ENCODE results near the gene MGAT3. TPM values are rescaled to one million over a fixed set of nuclear protein-coding genes. Genes with fewer than 3 reads are reported as not detected.
A peak's percentile ranks its signal among the peaks of the same experiment; 100 is the strongest.

MGAT3 gene
- total RNA-seq, 2 experiments from 2014 or later = 0.90 to 1.9 TPM

DNA sequence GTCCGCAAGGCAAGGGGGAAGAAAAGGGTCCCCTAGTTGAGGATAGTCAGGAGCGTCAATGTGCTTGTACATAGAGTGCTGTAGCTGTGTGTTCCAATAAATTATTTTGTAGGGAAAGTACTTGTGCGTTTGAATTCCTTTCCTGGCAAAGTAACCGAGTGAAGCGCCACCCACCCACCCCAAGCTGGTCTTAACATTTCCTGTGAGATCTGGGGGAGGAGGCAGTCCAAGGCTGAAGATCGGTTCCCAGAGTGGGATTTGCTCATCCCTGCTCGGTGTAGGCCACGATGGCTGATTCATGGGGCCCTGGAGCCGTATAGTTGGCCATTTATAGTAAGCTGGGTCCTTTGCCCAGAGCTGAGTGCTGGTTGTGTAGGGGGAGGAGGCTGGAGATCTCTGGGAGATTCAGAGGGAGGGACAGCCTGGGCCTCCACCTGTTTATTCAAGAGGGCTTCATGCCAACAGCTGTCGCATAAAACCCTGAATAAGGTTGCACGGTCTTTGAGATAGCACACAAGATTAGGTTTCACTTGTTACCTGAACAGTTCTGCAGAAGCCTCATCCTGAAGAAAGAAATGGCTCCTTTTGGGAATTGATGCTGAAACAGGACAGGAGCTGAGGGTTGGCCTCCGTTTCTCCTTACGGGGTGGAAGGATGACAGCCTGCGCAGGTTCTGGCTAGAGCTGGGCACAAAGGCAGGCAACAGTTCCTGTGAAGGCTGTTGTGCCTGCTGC, 65.9 kb downstream of the MGAT3 start:
- Mint-ChIP-seq H3K27me3 (no peaks in the 10 kb centered on the region), H3K4me1 (ENCODE audit: low read depth) (peaks cover 60% of the 10 kb centered on the region), H3K9me3 (no peaks in the 10 kb centered on the region), H3K36me3 (ENCODE audit: low read depth) (peaks cover 58% of the 10 kb centered on the region), H3K4me3 (peak overlapping the region; percentile 89), H3K27ac (peak overlapping the region; percentile 98)
- DNase-seq (peak; percentile 53), ATAC-seq (no peak)
- ChIA-PET CTCF (interaction anchor here (0.9 to 11.1 kb wide), 4 partner anchors 9 to 26 kb away, joined by 3 to 323 read pairs (median 4); partner anchors contain the start of gene MIEF1), POLR2A (interaction anchor here (0.7 to 17.7 kb wide), 27 partner anchors 3 to 517 kb away, joined by 3 to 234 read pairs (median 4); partner anchors contain the start of genes ATF4, GRAP2, MIEF1 and RPL3)
- TF ChIP-seq, protein P1, sequence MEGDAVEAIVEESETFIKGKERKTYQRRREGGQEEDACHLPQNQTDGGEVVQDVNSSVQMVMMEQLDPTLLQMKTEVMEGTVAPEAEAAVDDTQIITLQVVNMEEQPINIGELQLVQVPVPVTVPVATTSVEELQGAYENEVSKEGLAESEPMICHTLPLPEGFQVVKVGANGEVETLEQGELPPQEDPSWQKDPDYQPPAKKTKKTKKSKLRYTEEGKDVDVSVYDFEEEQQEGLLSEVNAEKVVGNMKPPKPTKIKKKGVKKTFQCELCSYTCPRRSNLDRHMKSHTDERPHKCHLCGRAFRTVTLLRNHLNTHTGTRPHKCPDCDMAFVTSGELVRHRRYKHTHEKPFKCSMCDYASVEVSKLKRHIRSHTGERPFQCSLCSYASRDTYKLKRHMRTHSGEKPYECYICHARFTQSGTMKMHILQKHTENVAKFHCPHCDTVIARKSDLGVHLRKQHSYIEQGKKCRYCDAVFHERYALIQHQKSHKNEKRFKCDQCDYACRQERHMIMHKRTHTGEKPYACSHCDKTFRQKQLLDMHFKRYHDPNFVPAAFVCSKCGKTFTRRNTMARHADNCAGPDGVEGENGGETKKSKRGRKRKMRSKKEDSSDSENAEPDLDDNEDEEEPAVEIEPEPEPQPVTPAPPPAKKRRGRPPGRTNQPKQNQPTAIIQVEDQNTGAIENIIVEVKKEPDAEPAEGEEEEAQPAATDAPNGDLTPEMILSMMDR (IDR thresholded peaks at IDR 0.05) = no peak
- intact Hi-C loops (cut with micrococcal nuclease) = loop anchor here (5.0 kb wide), 1 partner anchor 205 kb away; the partner anchor contains the start of gene RPL3

DNA sequence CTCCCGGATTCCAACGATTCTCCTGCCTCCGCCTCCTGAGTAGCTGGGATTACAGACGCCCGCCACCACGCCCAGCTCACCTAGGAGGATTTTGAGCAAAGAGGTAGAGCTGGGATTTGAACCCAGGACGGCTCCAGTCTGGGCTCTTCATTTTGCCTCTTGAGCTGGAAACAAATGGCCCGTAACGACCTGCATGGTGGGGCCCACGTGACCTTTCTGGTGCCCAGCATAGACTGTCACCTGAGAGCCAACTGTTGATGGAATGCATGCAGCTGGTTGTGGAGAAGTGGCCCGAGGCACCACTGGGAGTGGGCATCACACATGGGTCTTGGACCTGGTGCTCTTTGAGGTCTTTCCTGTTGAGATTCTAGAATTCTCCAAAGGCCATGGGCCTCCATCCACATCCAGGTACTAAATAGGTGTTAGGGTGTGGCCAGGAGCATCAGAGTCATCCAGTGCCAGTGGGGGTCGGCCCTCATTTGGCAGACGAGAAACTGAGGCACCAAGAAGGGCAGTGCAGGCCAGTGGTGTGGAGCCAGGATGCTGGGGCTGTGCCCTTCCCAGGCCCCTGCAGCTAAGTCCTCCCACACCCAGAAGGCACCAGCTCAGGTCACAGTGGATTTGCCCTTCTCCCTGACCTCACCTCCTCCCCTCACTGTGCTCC, 67.4 kb downstream of the MGAT3 start:
- no peak for ATAC-seq
- Mint-ChIP-seq H3K27ac (peak overlapping the region; percentile 62), H3K27me3 (no peaks in the 10 kb centered on the region), H3K9me3 (no peaks in the 10 kb centered on the region), H3K4me1 (ENCODE audit: low read depth) (peaks cover 62% of the 10 kb centered on the region), H3K4me3 (peak overlapping the region; percentile 32), H3K36me3 (ENCODE audit: low read depth) (peaks cover 69% of the 10 kb centered on the region)
- peak; percentile 12 for DNase-seq
- CTCF ChIA-PET = interaction anchor here (1.2 to 11.1 kb wide), 3 partner anchors 11 to 27 kb away, joined by 3 to 323 read pairs (median 30); partner anchors contain the start of gene MIEF1
- TF ChIP-seq, protein P1 (IDR thresholded peaks at IDR 0.05) = no peak
- intact Hi-C loops (cut with micrococcal nuclease) = loop anchor here (2.0 to 5.0 kb wide), 2 partner anchors 19 to 207 kb away; partner anchors contain the start of gene RPL3
- POLR2A ChIA-PET = interaction anchor here (0.5 to 13.6 kb wide), 11 partner anchors 9 to 419 kb away, joined by 3 to 234 read pairs (median 7); partner anchors contain the start of genes ATF4, MIEF1 and RPL3

- Mint-ChIP-seq H3K4me3 (peak overlapping the region; percentile 32), H3K9me3 (no peaks in the 10 kb centered on the region), H3K36me3 (ENCODE audit: low read depth) (peaks cover 75% of the 10 kb centered on the region), H3K27me3 (no peaks in the 10 kb centered on the region), H3K4me1 (ENCODE audit: low read depth) (peaks cover 70% of the 10 kb centered on the region), H3K27ac (peak overlapping the region; percentile 62)
- ATAC-seq = no peak
- DNase-seq = no peak
- intact Hi-C loops (cut with micrococcal nuclease) = loop anchor here (2.0 to 5.0 kb wide), 2 partner anchors 20 to 208 kb away; partner anchors contain the start of gene RPL3
- TF ChIP-seq, protein P1 (IDR thresholded peaks at IDR 0.05) = no peak
- CTCF ChIA-PET = interaction anchor here (0.8 to 11.1 kb wide), 4 partner anchors 9 to 119 kb away, joined by 3 to 323 read pairs (median 16); partner anchors contain the start of gene MIEF1
- POLR2A ChIA-PET = interaction anchor here (0.5 to 13.6 kb wide), 12 partner anchors 10 to 418 kb away, joined by 3 to 234 read pairs (median 6); partner anchors contain the start of genes ATF4, MIEF1 and RPL3
These were observed 68.2 kb downstream of the MGAT3 start for GRCh38 chr22:39524753-39525657.

- intact Hi-C loops (cut with micrococcal nuclease) = loop anchor here (2.0 kb wide), 1 partner anchor 21 kb away; a partner anchor contains a TSS
- H3K4me3 Mint-ChIP-seq = no peak overlapping the region
These were observed 68.8 kb downstream of the MGAT3 start for GRCh38 chr22:39525658-39525975.

More at GRCh38 chr22:39525658-39525975, 68.8 kb downstream of the MGAT3 start:
- ChIA-PET POLR2A (interaction anchor here (0.8 to 13.6 kb wide), 5 partner anchors 11 to 208 kb away, joined by 3 to 234 read pairs (median 21); partner anchors contain the start of genes ATF4, MIEF1 and RPL3), CTCF (interaction anchor here (0.8 to 11.1 kb wide), 4 partner anchors 9 to 119 kb away, joined by 3 to 323 read pairs (median 16); partner anchors contain the start of gene MIEF1)
- ATAC-seq (no peak), DNase-seq (no peak)
- H3K27me3 Mint-ChIP-seq = no peaks in the 10 kb centered on the region
- TF ChIP-seq, protein P1 (IDR thresholded peaks at IDR 0.05) = no peak
- H3K27ac Mint-ChIP-seq = peak overlapping the region; percentile 62
- H3K36me3 Mint-ChIP-seq (ENCODE audit: low read depth) = peaks cover 76% of the 10 kb centered on the region
- no peaks in the 10 kb centered on the region for H3K9me3 Mint-ChIP-seq
- peaks cover 75% of the 10 kb centered on the region for H3K4me1 Mint-ChIP-seq (ENCODE audit: low read depth)

Data from activated CD8-positive, alpha-beta T cell treated with anti-CD3 and anti-CD28 coated beads for 36 hours (primary cell).